ENCODE data around the gene MCF2L2. TPM values are rescaled to one million over a fixed set of nuclear protein-coding genes. Genes with fewer than 3 reads are reported as not detected.

Gene MCF2L2
- total RNA-seq, 1 donor from 2014 or later = 0.43 TPM

GRCh38 chr3:183267140-183267539, 161.3 kb downstream of the MCF2L2 start:
- DNase-seq (ENCODE audit: low spot score, unreplicated experiment) = no peak
- Mint-ChIP-seq H3K9me3 (ENCODE audit: low read depth) (no peaks in the 10 kb centered on the region), H3K27ac (no peak overlapping the region), H3K4me1 (ENCODE audit: low read depth) (peaks cover 22% of the 10 kb centered on the region), H3K27me3 (no peaks in the 10 kb centered on the region), H3K36me3 (ENCODE audit: insufficient read depth) (peaks cover 12% of the 10 kb centered on the region), H3K4me3 (ENCODE audit: low read depth) (no peak overlapping the region)
- TF ChIP-seq CTCF (IDR thresholded peaks at IDR 0.05; ENCODE audit: unreplicated experiment) = no peak

GRCh38 chr3:183266454-183266853, 162.0 kb downstream of the MCF2L2 start:
- Mint-ChIP-seq H3K27ac (no peak overlapping the region), H3K27me3 (no peaks in the 10 kb centered on the region)

GRCh38 chr3:183265834-183266417, 162.5 kb downstream of the MCF2L2 start:
- peaks cover 12% of the 10 kb centered on the region for H3K36me3 Mint-ChIP-seq (ENCODE audit: insufficient read depth)
- H3K27me3 Mint-ChIP-seq = no peaks in the 10 kb centered on the region
- H3K9me3 Mint-ChIP-seq (ENCODE audit: low read depth) = no peaks in the 10 kb centered on the region
- no peak for DNase-seq (ENCODE audit: low spot score, unreplicated experiment)
- H3K27ac Mint-ChIP-seq = no peak overlapping the region
- peaks cover 22% of the 10 kb centered on the region for H3K4me1 Mint-ChIP-seq (ENCODE audit: low read depth)
- no peak overlapping the region for H3K4me3 Mint-ChIP-seq (ENCODE audit: low read depth)
- TF ChIP-seq CTCF (IDR thresholded peaks at IDR 0.05; ENCODE audit: unreplicated experiment) = no peak

More at GRCh38 chr3:183266454-183266853, 162.0 kb downstream of the MCF2L2 start:
- no peak for TF ChIP-seq CTCF (IDR thresholded peaks at IDR 0.05; ENCODE audit: unreplicated experiment)
- no peak overlapping the region for H3K4me3 Mint-ChIP-seq (ENCODE audit: low read depth)
- DNase-seq (ENCODE audit: low spot score, unreplicated experiment) = no peak
- peaks cover 12% of the 10 kb centered on the region for H3K36me3 Mint-ChIP-seq (ENCODE audit: insufficient read depth)
- no peaks in the 10 kb centered on the region for H3K9me3 Mint-ChIP-seq (ENCODE audit: low read depth)
- H3K4me1 Mint-ChIP-seq (ENCODE audit: low read depth) = peaks cover 22% of the 10 kb centered on the region

- no peak for DNase-seq (ENCODE audit: low spot score, unreplicated experiment)
- TF ChIP-seq CTCF (IDR thresholded peaks at IDR 0.05; ENCODE audit: unreplicated experiment) = no peak
- Mint-ChIP-seq H3K27ac (no peak overlapping the region), H3K27me3 (no peaks in the 10 kb centered on the region), H3K4me3 (ENCODE audit: low read depth) (no peak overlapping the region), H3K9me3 (ENCODE audit: low read depth) (no peaks in the 10 kb centered on the region), H3K36me3 (ENCODE audit: insufficient read depth) (peaks cover 9% of the 10 kb centered on the region), H3K4me1 (ENCODE audit: low read depth) (peaks cover 22% of the 10 kb centered on the region)
Measured at GRCh38 chr3:183265157-183265642, 163.2 kb downstream of the MCF2L2 start.

- Mint-ChIP-seq H3K27me3 (no peaks in the 10 kb centered on the region), H3K9me3 (ENCODE audit: low read depth) (no peaks in the 10 kb centered on the region), H3K36me3 (ENCODE audit: insufficient read depth) (peaks cover 4% of the 10 kb centered on the region), H3K27ac (no peak overlapping the region), H3K4me3 (ENCODE audit: low read depth) (no peak overlapping the region), H3K4me1 (ENCODE audit: low read depth) (peaks cover 24% of the 10 kb centered on the region)
- no peak for DNase-seq (ENCODE audit: low spot score, unreplicated experiment)
- no peak for TF ChIP-seq CTCF (IDR thresholded peaks at IDR 0.05; ENCODE audit: unreplicated experiment)
Measured at GRCh38 chr3:183264268-183264667, 164.2 kb downstream of the MCF2L2 start.
